GM21381 (cell line): Measurements from ENCODE around the gene THSD4.

ENCODE experiments used
- ATAC-seq: cut with Tn5 transposase; IDR thresholded peaks from one replicate; pipeline ENCODE4 v1.9.1; 2021; ENCODE audit warnings: mild to moderate bottlenecking, moderate library complexity; ENCODE audit not compliant: unreplicated experiment

THSD4 gene

DNA sequence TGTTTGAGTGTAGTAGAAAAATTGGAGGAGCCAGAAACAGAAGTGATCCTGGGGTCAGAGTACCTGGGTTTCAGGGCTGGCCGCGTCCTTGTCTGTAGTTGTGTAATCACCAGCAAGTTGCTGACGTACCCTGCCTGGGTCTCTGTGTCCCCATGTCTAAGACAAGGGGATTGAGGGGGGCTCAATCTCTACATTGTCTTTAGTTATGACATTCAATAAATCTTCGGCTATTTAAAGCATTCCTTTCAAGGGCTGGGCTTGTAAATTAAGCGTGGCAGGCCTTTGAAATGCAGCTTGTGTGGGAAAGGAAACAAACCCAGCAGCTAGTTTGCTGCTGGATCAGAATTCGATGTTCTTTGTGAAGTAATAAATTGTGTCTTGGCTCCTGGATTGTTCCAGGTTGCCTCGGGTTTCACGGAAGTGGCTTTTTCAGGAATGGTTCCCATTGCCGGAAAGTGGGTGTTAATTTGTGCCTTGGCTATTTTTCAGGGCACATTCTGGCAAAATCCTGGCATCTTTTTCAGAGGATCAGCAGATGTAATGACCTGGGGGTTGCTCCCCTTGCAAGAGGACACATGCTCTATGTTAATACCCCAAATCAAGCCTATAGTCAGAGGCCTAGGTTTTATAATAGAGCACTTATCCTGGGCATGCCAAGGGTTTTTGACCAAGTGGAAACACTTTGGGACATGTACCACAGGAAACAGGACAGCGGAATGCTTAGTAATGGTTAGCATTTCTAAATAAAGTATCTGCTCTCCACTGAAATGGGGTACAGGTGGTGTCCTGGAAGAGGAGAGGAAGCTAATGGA lies 400.3 kb downstream of the THSD4 start:
- no peak for ATAC-seq

DNA sequence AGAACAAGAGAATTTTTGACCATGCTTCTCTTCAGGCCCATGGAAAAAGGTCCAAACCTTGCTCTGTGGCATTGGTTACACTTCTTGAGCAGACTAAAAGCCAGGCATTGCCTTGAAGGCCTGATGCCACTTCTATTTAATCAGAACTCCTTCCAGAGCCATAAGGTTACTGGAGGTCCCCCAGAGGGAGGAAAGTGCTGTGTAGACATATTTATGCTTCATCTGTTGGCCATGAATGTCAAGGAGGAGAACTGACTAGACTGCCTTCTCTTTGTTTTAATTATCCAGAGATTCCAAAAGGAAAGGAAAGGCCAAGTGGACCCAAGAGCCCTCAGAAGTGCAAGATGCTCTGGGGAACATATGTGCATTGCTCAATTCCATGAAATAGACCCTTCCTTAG lies 402.5 kb downstream of the THSD4 start:
- ATAC-seq: no peak

DNA sequence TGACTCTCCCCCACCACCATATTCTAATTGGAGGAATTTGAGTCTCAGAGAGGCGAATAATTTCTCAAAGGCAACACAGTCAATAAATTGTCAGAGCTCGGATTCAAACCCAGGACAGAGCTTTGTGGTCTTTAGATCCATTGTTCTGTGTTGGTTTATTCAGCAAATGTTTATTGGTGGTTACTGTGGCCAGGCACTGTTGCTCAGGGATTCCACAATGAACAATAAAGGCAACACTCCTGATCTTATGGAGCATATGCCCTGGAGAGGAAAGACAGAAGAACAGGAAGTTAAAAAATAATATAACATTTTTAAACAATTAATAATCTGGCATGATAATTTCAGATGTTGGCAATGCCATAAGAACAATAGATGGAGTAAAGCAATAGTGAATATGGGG lies 403.4 kb downstream of the THSD4 start:
- ATAC-seq: no peak

DNA sequence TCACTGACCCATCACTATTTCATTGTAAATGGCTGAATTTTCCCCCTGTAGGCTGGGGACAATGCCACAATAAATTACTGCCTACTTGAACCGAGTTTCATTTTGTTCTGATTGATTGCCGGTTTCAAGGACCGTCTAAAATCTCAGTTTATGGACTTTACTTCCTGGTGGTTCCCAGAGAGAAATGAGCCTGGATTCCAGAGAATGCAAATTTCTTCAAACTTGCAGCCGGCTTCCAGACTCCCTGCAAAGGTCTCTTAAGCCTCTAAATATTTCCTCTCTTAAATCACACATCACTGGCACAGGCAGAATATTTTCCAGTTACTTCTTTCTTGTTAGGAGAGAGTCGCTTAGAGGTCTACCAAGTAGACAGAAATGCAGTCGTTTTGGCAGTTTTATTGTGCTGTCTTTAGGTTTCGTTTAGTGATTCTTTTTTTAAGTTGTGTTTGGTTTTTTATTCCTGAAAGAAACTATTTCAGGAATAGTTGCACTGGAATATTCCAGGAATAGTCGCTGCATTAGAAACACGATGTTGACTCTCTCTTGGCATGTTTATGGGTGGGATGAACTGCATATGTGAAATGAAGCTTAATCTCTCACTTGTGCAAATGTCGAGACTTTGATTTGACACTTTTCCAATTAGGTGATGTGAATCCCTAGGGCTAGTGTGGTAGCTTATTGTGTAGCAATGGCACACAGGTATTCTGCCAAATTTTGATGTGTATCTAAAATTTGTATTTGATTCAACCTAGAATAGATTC lies 411.0 kb downstream of the THSD4 start:
- ATAC-seq: no peak

DNA sequence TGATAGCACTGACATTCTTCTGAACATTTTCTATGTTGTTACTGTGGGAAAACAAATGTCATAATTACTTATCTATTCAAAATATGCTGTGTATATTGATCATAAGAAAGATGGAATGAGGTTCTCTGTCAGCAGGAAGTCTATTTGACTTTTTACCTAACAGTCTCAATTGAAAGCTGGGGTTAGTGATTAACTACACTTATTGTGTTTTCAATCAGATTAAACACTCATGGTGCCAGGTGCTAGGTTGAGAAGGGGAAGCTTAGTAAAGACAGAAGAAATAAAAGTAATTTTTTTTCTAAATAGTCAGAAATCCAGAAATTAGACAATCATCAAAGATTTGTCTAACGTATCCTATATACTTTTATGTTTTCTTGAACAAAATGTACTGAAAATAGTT lies 414.1 kb downstream of the THSD4 start:
- no peak for ATAC-seq

DNA sequence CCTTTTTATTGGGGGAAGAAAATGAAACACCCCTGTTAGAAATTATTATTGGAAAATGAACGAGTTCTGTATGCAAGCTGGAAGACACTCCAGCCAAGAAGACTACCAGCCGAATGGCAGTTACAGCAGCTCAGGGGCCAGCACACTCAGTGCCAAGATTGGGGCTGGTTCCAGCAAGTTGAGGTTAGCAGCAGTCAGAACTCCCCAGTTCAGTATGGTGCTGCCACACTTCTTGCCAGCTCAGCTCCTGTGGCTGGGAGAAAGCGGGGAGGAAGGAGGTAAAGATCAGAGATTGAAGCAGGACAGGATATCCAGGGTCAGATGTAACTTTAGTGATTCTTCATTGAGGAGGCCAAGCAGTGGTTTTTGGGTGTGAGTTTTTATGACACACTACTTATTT lies 414.8 kb downstream of the THSD4 start:
- ATAC-seq: no peak

DNA sequence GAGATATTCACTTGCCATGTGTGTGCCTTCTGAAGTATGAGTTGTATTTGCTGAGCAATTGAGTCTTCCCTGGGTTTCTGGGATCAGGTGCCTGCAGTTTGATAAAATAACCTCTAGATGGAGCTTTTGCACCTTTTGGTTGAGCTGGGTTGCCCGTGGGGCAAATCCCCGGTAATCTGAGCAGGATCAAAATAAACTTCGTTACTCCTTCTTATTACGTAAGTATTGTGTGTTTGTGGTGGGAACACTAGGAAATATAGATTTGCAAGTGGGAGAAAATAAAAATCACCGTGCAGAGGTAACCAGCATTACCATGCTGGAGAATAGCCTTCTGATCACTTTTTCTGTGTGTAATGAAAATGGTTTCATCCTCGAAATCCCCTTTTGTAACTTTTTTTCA lies 417.7 kb downstream of the THSD4 start:
- no peak for ATAC-seq

DNA sequence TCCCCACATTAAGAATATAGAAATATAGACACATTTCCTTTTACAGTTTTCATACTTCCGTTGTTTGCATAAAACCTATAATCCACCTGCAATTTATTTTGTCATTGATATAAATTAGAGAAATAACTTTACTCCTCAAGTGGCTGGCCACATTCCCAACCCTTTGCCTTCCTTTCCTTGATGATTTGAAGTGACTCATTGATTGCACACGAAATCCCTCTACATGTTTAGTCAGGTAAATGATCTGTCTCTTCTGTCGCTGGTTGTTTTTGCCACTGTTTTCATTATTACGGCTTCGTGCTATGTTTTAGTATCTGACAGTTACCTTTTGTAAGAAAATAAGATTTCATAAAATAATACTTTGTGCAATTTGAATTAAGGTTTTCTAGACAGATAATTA lies 422.9 kb downstream of the THSD4 start:
- ATAC-seq: no peak

DNA sequence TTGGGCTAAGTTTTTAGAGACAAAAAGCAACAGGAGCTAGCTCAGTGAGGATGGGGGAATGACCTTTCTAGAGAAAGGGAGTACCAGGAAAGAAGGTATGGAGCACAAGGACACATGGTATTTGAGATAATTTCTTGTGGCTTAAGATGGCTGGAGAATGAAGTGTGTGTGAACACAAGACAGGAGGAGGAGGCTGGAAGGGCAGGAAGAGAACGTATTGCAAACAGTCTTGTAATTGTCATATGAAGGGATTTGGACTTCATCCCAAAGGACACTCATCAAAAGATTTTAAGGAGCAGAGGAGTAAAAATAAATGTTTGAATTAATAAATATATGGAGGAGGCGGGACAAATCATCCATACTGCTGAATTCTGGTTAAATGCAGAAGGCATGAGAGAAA lies 426.5 kb downstream of the THSD4 start:
- no peak for ATAC-seq

DNA sequence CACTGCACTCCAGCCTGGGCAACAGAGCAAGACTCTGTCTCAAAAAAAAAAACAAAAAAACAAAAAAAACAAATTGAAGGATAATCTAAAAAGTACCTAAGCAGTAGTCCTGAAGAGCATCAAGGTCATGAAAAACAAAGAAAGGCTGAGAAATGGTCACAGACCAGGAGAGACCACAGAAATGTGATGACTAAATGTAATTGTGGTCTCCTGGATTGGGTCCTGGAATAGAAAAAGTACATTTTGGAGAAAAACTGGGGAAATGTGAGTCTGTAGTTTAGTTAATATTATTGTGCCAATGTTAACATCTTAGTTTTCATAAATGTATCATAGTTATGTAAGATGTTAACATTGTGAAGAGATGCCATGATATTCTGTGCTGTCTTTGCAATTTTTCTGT lies 427.6 kb downstream of the THSD4 start:
- no peak for ATAC-seq

DNA sequence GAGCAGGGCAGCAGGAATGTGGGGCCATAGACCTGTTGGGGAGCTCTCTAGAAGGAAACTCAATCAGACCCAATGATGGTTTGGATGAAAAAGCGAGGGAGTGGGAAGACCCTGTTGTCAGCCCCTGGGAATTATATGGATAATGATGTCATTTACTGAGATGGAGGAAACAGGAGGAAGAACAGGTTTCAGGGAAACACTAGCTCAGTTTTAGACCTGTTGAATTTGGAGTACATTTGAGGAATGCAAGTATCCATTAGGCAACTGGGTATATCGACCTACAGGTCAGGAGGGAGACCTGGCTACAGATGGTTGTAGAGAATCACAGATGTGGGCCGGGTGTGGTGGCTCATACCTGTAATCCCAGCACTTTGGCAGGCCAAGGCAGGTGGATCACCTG lies 428.1 kb downstream of the THSD4 start:
- ATAC-seq: no peak

DNA sequence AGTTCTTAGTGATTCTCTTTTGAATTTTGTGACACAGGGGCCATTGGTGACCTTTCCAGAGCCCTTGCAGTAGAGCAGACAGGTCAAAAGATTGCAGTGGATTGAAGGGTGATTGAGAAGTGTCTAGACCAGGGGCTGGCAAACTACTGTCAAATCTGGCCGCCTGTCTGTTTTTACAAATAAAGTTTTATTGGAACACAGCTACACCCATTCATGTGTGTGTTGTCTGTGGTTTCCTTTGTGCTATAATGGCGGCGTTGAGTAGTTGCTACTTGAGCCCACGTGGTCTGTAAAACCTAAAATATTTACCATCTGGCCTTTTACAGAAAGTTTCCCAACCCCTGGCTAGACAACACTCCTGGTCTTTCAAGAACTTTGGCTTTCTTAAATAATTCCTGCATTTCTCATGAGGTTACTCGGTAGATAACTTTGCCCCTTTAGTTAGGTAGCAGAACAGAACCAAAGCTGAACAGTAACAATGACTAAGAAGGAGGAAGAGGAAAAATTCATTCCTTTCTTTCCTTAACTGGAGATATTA lies 430.0 kb downstream of the THSD4 start:
- no peak for ATAC-seq

DNA sequence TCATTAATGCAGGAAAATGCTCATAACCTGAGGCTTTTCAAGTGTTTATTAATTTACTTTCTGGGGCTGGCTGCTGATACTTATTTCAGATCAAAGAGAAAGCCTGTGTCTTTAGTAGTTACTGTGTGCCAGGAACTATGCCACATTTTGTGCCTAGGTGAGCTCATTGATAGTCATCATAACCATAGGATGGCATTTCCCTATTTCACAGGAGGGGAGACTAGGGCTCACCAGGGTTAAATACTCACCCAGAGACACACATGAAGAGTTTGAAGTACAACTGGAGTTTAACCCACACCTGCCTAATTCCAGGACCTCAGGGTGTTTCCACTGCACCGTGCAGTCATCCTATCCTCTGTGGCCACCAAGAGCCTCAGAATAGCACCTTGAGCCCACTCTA lies 430.7 kb downstream of the THSD4 start:
- no peak for ATAC-seq

DNA sequence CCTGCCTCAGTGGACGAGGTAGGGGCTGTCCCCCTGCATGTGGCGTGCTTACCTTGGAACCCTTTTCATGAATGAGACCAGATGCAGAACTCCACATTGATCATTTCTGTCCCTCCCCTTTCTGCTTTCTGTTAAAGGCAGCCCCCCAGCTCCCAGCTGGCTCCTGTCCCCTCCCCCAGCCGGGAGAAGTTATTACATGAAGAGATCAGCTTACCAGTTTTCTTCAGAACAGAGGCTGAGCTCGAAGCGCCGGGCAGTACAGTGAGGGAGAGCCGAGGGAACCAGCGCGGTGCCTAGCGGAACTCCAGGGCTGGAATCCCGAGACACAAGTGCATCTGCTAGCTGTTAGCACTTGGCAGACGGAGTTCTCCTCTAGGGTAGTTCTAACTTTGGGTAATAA lies 431.7 kb downstream of the THSD4 start:
- no peak for ATAC-seq

DNA sequence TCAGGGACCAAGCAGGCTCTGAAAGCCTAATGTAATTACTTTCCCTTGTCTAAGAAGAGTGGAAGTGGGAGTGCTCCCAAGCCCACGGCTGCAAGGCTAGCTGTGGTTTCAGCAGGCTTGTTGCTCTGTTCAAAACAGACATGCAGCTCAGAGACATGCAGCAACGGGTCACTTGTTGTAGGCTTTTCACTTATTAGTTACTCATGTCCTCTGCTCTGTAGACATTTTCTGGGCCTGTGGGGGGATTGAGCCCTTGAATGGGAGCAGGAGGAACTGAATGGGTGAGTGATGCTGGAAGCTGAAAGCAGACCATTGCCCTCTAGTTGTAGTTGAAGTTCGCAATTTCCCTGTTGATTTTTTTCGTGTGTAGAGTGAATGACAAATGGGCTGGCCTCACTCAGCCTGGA lies 433.1 kb downstream of the THSD4 start:
- ATAC-seq: no peak

DNA sequence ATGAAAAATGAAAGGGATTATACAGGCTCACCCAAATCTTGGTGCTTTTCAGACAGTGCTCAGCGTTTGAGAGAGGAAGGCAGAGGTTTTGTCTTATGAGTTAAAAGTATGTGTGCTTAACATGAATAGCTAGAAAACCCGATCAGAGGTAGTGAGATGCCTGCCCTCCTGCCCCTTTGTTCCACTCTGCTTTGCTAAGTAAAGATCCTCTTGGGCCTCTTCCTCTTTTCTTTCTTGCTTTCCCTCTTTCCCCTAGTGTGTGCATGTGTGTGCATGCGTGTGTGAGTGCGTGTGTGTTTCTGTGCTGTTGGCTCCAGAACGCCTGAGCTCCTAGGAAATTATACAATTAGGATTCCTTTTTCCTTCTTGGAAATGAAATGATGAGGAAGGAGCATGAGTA lies 433.8 kb downstream of the THSD4 start:
- no peak for ATAC-seq

DNA sequence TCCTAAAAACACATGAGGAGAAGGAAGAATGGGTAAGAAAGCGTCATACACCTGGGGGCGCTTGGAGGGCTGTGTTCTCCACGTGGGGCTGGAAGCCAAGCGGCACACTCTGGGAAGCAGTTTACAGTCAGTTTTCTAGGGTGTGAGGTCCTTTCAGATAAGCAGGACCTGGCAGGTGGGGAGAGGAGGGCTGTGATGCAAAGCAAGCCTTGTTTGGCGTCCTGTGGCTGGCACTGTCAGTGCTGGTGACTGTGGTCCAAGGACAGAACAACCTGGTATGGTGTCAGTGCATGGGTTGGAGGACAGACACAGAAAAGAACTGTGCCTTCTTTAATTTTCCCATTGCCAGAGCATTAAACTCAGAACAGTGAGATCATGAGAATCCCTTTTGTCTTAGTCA lies 434.4 kb downstream of the THSD4 start:
- ATAC-seq: no peak

DNA sequence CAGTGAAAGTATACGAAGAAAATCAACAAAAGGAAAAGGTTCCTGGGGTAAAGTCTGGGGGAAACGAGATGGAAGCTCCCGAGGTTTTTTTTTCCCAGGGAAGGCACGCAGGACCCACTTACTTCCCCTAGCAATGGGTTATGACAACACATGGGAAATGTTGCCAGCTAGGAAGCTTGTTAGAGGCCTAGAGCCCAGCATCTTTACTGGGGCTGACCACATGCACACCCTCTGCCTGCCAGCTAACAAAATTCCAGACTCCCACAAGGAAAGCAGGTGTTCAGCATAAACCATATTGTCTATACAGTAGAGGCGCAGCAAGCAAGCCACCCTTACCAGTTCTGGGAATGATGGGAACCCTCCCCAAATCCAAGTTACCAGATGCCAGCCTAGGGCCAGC lies 436.3 kb downstream of the THSD4 start:
- no peak for ATAC-seq

DNA sequence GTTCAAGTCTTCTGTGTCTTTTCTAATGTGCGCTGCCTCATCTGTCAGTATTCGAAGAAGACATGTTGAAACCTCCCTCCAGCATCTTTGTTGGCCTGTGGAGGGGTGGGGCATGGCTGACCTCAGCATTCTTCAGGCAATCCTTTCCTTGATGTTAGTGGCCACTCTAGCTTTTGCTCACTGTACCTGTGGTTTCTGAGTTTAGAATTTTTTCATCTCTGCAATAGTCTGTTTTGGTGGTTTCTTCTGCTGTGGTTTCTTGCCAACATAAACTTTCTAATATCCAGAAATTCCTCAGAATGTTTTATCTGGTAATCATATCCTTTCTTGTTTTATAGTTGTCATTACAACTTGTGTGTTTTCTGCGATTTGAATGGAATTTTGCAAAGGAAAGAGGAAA lies 443.8 kb downstream of the THSD4 start:
- ATAC-seq: no peak

DNA sequence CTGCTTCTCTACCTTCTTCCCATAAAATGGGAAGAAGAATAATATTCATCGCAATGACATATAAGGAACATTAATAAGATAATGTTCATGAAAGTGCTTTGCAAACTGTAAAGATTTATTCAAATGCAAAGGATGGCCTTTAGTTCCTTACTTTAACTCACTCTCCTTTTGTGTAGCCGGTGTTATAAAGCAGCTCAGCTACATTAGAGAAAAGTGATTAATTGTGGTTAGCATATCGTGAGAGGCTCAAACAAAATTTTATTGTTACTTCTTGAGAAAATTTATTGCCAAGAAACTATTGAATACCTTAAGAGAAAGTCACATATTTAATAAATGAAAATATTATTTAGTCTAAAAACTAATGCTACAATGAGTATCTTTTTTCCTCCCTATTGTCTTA lies 444.3 kb downstream of the THSD4 start:
- ATAC-seq: no peak

DNA sequence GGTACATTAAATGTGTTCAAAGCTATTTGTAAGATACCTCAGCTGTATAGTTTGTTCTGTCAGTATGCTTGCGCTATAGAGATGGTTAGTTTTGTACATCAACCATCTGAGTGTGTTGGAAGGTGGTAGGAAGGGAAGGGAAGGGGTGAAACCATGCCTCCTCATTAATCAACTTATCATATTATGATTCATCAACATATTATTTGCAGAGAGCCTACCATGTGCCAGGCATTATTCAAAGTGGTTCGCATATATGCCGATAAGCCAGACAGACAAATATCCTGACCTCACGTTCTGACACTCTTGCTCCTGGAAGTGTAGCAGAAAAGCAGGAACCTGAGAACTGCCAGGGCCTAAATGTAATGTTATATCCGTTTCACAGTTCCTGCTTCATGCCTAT lies 447.0 kb downstream of the THSD4 start:
- no peak for ATAC-seq

DNA sequence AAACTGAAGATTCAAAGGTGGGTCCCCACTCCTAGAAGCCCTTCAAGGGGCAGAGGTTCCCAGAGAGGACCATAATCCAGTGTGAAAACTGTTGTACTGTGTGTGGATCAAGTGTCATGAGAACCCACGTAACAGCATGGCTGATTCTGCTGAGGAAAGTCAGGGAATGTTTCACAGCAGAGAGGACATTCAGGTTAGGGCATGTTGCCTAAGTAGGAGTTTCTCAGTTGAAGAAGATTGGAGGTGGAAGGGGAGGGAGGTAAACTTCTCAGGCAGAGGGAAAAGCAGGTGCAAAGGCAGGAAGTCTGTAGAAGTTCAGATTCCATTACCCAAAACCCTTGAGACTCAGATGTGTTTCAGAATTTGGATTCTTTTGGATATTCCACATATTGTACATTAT lies 448.9 kb downstream of the THSD4 start:
- no peak for ATAC-seq
